DMS153 treated with DMSO at 0.1 percent for 48 hours (cell line): Measurements from ENCODE around the gene FSCN2.
A peak's percentile ranks its signal among the peaks of the same experiment; 100 is the strongest.
"Not testable (repeated sequence)": the region's sequence is repeated elsewhere in the genome, so short reads cannot be mapped to it uniquely, and the experiment has no call there.

ENCODE experiments used
- DNase-seq: peaks from one replicate; lab custom pipeline; 2025; ENCODE audit not compliant: unreplicated experiment; lab: John Stamatoyannopoulos, UW

The FSCN2 gene

GRCh38 chr17:81524039-81524864 lies 3.9 kb upstream of the FSCN2 start:
- no peak for DNase-seq

- no peak for DNase-seq
Measured at GRCh38 chr17:81524865-81525159, 3.4 kb upstream of the FSCN2 start.

DNA sequence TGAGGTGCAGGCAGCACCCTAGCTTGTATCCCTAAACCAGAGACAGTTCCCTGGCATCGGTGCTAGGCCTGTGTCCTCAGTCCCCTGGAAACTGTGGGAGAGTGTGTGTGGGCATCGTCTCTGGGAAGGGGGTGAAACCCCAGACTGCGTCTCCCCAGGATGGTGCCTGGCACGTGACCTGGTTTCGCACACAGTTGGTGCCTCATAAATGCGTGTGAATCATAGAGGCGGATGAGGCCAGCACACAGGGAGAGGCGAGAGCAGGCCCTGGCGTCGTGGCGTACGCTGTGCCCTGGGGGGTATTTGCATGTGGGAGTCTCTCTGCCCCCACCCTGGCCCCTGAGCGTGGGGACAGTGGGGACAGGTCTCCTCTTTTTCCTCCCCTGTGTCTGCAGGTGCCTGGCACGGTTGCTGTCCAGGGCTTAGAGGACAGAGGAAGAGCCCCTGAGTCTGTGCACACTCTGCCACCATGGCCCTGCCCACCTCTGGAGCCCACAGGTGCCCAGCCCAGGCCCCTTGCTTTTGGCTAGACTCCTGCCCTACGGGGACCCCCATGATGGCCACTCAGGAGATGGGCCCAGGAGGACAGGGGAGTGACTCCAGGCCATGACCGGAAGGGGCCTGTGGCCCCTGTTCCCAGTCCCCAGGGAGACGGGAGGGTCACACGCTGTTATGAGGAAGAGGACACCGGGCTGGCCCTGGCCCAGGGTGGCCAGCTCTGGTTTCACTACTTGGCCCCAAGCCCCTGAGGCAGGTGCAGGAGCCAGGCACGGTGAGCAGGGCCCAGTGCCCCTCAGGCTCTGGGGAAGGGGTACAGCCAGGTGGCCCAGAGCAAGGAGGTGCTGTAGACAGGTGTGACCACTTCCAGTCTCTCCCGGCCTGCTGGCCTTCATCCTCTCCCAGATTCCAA lies 1.3 kb upstream of the FSCN2 start:
- no peak for DNase-seq

- DNase-seq = no peak
Measured at GRCh38 chr17:81528384-81528650, 140 bp downstream of the FSCN2 start.

- DNase-seq = peak; percentile 18
Measured at GRCh38 chr17:81528651-81529436, 667 bp downstream of the FSCN2 start.

DNA sequence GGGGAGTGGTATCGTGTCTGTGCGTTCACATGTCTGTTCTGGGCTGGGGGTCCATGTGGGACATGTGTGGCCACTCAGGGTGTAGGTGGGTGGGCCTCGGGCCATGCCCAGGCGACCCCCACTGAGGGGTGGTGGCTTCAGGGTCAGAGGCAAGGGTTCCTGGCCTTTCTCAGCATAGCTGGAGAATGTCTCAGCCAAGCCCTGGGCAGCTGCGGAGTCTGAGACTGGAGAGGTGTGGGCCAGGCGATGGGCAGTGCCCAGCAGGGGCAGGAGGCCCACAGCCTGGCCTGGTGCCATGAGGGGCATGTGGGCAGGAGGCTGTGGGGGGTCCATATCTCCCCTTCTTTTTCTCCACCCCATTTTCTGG lies 1.2 kb downstream of the FSCN2 start:
- no peak for DNase-seq

GRCh38 chr17:81531013-81531412 lies 2.8 kb downstream of the FSCN2 start:
- DNase-seq = not testable (repeated sequence)

DNA sequence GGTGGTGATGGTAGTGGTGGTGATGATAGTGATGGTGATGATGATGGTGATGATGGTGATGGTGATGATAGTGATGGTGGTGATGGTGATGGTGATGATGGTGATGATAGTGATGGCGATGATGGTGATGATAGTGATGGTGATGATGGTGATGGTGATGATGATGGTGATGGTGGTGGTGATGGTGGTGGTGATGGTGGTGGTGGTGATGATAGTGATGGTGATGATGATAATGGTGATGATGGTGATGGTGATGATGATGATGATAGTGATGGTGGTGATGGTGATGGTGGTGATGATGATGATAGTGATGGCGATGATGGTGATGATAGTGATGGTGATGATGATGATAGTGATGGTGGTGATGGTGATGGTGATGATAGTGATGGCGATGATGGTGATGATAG lies 3.8 kb downstream of the FSCN2 start:
- DNase-seq = not testable (repeated sequence)

GRCh38 chr17:81532490-81533287 lies 4.5 kb downstream of the FSCN2 start:
- no peak for DNase-seq

GRCh38 chr17:81533339-81534141 lies 5.4 kb downstream of the FSCN2 start:
- DNase-seq = no peak

DNA sequence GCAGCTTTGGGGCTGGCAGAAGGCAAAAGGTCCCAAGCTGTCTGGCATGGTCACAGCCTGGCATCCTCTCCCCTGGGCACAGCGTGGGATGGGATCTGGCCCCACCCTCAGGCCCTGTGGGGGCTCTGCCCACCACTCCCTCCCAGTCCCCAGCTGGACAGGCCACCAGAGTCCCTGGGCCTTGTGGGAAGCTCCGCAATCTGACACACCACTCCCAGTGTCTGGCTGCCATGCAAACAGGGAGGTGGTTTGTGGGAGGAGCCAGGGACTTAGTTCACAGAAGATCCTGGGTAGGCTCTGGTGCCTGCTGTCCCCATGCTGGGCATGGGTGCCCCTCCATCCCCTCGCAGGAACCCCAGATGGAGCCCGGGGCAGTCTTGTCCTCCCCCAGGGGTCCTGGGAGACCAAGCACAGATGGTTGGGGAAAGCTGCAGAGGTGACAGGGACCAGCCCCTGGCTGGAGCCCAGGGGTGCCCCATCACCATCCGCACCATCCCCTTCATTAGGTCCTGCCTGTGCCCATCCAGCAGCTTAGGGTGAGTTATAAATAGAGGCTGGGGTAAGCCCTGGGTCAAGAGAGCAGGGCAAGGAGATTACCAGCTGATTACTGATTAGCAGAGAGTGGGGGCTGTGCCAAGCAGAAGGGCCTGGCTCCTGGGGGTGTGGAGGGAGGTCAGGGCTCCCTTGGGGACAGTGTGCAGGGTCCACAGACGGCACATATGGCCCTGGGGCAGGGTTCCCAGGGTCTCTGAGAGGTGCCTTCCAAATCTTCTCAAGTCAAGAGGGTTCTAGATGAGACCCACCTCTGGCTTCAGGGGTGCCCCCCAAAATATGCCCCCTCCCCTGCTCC lies 6.2 kb downstream of the FSCN2 start:
- DNase-seq = no peak

DNA sequence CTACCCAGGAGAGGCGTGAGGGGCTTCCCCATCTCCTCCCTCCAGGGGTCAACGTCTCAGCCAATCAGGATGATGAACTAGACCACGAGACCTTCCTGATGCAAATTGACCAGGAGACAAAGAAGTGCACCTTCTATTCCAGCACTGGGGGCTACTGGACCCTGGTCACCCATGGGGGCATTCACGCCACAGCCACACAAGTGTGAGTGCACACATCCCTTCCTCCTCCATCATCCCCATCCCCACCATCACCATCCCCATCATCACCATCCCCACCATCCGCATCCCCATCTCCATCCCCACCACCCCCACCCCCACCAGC lies 6.8 kb downstream of the FSCN2 start:
- DNase-seq = no peak

- DNase-seq = no peak
Measured at GRCh38 chr17:81535480-81536298, 7.5 kb downstream of the FSCN2 start.

GRCh38 chr17:81536299-81537290 lies 8.4 kb downstream of the FSCN2 start:
- DNase-seq = no peak

GRCh38 chr17:81537343-81537855 lies 9.2 kb downstream of the FSCN2 start:
- DNase-seq = peak; percentile 64

DNA sequence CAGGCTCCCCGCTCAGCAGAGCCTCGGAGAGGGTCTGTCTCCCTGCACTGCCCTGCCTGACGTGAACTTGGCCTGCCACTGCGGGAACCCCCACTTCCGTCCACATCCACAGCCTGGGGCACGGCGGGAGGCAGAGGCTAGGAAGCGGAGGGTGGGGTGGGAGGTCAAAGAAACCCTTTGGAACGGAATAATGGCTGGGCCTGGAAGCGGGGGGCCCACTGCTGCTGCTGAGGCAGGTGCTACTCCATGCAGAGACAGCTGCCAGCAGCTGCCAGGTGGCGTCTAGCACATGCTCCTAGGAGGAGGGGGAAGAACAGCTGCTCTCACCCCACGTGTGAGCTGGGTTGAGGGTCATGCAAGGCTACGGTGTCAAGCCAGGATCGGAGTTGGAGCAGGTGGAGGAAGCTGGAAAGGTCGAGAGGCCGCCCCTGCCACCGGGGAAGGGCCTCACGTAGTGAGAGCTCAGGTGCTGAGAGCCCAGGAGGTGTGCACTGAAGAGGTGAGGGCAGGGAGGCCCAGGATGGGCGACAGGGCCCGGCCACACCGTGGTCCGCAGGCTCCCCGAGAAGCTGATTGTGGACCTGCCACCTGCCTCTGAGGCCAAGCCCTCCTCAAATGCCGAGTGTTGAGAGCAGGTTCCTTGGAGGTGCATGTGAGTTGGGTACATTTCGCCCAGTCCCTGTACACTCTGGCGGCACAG lies 9.8 kb downstream of the FSCN2 start:
- DNase-seq = peak; percentile 64
